NCI-H2196 treated with DMSO at 0.1 percent for 48 hours (cell line): ENCODE results near the gene MAN1C1.

Experiments
- DNase-seq: peaks from one replicate; lab custom pipeline; 2025; ENCODE audit not compliant: unreplicated experiment; lab: John Stamatoyannopoulos, UW

Gene MAN1C1

GRCh38 chr1:25613091-25613490 is 3.5 kb upstream of the MAN1C1 start:
- no peak for DNase-seq

DNA sequence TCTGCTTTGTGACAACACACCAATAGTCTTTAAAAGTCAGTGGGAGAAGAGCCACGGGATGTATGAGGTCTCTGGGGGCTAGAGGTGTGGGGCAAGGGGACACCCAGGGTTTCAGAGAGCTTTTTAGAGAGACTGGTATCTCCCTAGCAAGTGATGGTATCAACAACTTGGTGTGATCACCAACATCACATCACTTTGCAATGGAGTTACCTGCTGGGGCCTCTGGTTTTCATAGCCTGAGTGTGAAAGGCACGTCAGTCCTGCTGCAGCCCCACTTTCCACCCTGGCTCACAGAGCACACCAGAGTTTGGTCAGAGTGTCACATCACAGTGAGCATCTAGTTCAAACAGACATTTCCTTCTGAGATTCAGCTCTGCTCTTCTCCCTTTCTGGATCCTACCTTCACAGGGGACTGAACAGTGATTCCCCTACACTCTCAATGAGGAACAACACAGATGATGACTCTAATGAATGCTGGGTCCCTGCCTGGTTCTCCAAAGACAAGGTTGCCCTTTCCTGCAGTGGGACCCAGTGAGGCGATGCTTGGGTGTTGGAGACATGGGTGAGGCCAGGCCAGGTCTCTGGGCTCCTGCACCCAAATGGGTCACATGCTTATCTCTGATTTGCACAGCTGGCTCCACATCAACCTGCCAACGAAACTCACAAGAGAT is 2.0 kb upstream of the MAN1C1 start:
- DNase-seq: no peak

DNA sequence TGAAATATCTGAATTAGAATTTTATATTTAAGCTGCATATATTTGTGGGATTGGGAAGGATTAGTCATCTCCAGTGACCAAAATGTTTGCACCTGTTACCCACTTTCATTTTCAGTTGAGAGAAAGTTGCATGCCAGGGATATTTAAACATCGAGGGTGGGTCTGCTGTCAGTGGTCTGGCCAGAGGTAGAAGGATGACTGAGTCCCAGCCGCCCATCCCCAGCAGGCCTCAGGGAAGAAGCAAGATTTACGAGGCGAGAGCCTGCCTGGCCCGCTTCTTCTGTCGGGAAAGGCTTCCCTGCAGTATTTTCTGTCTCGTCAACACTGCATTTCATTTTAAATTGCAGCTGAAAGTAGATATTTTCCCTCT is 1.4 kb upstream of the MAN1C1 start:
- no peak for DNase-seq

GRCh38 chr1:25615563-25616094 is 962 bp upstream of the MAN1C1 start:
- DNase-seq: no peak

- no peak for DNase-seq
Measured at GRCh38 chr1:25616987-25617624, 515 bp downstream of the MAN1C1 start.

- no peak for DNase-seq
Measured at GRCh38 chr1:25617625-25618432, 1.2 kb downstream of the MAN1C1 start.

- no peak for DNase-seq
Measured at GRCh38 chr1:25618433-25618808, 1.8 kb downstream of the MAN1C1 start.

DNA sequence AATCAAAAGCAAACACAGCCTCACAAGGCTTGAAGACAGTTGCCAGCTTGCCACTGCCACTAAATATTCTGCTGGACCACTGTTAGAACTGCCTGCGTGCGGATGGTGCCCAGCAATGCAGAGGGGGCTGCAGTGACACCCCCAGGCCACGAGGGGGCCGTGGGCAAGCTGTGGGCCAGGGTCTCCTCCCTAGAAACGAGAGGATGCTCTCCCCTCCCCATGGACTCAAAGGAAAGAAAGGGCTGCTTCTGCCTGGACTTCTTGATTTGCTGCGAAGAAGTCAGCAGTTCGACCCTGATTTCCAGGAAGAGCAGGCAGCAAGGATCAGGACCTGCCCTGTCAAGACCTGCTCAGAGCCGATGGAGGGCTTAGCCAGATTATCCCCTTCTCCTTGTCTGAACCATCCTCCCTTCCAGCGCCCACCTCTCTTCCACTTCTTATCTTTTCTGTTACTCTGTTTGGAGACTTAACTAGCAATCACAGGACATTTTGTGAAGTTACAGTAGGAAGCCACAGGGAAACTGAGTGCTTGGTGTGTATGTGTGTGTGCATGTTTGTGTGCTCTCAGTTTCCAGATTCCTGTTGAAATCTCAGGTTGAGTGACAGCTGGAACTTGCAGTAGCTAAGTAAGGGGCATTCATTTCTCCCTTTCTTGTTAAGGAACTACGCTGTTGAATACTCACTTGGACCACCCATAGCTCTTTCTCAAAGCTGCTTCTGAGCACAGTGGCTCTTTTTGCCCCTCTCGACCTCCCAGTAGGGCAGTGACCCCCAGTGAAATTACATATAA is 2.7 kb downstream of the MAN1C1 start:
- DNase-seq: no peak

DNA sequence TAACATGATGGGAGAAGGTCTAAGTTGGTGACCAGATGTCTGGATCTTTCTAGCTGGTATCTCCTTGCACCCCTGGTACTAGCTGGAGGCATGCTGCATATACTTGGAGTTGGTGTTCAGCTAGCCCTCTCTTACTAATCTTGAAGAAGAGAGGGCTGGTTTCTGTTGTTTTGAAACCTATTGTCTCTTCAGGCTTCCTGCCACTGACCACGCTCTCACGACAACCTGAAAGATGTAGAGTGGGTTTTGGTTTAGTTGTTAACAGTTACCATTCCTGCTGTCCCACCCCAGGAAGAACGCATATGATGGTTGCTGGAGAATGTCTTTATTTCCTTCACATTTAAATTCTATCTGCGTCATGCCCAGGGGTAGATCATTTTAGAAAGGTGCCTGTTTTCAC is 3.6 kb downstream of the MAN1C1 start:
- no peak for DNase-seq

- no peak for DNase-seq
Measured at GRCh38 chr1:25620701-25621350, 4.2 kb downstream of the MAN1C1 start.

- DNase-seq: no peak
Measured at GRCh38 chr1:25621876-25622275, 5.3 kb downstream of the MAN1C1 start.

DNA sequence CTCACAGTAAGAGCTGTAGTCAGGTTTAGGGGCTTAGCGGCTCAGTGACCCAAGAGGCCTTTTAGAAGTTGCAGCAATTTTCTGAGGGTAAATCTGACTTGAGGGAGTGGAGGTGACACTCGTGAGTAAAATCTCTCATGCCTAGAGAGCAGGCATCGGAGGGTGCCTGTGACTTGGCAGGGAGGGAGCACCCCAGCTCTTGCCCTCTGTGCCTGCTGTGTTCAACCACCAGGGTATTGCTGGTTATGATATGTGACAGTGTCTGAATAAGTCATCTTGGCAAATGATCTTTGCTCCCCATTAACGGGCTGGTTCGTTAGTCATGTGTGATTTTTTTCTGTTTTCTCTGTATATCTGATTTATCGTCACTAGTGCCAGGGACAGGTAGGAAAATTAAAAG is 5.9 kb downstream of the MAN1C1 start:
- no peak for DNase-seq

- no peak for DNase-seq
Measured at GRCh38 chr1:25623007-25623406, 6.4 kb downstream of the MAN1C1 start.

- DNase-seq: no peak
Measured at GRCh38 chr1:25623731-25624130, 7.1 kb downstream of the MAN1C1 start.

GRCh38 chr1:25624156-25624555 is 7.6 kb downstream of the MAN1C1 start:
- no peak for DNase-seq

DNA sequence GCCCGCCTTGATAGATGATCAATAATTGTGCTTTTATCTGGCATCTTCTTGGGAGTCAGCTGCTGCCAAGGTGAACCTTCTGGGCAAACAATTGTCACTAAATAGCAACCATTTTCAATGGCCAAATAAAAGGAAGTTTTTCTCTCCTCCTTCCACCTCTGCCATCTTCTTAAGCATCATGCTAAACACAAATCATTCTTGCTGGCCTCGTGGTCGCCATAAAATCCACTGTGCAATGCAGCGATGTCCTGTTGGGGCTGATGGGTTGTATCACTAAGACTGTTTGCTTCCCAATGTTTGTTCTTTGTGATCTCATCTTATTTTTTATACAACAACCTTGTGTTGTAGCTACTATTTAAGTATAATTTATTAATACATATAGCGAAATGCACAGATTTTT is 8.0 kb downstream of the MAN1C1 start:
- DNase-seq: no peak

DNA sequence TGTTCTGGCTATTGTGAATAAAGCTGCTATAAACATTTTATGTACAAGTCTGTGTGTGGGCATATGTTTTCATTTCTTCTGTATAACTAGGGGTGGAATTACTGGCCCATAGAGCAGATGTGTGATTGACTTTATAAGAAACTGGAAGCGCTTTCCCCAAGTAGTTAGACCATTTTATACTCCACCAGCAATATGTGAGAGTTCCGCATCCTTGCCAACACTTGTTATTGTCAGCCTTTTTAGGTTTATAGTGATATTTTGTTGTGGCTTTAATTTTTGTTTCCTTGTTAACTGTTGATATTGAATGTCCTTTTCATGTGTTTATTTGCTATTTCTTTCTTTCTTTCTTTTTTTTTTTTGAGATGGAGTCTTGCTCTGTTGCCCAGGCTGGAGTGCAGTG is 9.4 kb downstream of the MAN1C1 start:
- no peak for DNase-seq

DNA sequence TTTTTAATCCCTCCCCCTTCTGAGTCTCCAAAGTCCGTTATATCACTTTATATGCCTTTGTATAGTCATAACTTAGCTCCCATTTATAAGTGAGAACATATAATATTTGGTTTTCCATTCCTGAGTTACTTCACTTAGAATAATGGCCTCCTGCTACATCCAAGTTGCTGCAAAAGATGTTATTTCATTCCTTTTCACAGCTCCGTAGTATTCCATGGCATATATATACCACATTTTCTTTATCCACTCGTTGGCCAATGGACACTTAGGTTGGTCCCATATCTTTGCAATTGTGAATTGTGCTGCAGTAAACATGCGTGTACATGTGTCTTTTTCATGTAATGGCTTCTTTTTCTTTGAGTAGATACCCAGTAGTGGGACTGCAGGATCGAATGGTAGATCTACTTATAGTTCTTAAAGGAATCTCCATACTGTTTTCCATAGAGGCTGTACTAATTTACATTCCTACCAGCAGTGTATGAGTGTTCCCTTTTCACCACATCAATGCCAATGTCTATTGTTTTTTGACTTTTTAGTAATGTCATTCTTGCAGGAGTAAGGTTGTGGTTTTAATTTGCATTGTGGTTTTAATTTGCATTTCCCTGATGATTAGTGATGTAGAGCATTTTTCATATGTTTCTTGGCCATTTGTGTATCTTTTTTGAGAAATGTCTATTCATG is 12.3 kb downstream of the MAN1C1 start:
- no peak for DNase-seq

- no peak for DNase-seq
Measured at GRCh38 chr1:25629836-25630235, 13.2 kb downstream of the MAN1C1 start.
